ENCODE results near the gene SMURF2. TPM values are rescaled to one million over a fixed set of nuclear protein-coding genes. Genes with fewer than 3 reads are reported as not detected.
A peak's percentile ranks its signal among the peaks of the same experiment; 100 is the strongest.

The SMURF2 gene
- total and polyA plus RNA-seq, 10 of the 15 experiments (the other 5 are each of a cell fraction or from before 2014, with no cell fraction given), result 2.8 to 13.4 (median 7.5) TPM

DNA sequence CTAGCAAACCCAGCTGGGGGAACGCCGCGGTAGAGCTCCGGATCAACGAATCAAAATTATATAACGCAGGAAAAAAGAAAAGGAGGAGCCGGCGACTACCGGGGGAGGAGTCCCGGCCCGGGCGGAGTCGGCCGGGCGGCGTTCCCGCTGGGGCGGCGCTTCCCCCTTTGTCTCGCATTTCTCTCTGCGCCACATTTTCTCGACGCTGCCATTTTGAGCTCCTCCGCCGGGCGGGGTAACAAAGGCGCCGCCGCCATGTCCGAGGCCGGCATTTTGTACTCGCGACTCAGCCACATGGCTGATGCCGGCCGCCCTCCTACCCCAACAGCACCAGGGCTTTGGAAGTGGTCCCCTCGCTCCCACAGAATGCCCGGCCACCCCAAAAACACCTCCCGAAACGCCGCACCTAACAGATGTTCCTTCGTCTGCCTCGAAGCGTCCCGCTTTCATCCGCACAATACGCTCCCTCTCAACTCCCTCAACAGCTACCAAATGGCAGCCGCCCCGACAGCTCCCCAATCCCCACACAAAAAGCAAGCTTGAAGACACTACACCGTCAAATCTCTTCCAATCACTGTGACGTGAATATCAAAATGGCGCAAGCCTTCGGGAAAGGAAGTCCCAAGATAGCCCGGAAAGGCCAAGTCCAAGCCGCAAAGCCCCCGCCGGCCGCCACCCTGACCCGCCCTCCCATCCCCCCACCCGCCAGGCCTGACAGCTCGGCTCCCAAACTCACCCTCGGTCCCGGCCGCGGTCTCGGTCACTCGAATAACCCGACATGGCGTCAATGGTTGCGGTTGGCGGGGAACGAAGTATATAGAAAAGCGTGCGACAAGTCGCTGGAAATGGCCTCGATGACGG lies 156.5 kb downstream of the SMURF2 start (continued):
- TF ChIP-seq DPF2 (IDR thresholded peaks at IDR 0.05) (peak; percentile 22; the same call in 1 of the 2 replicates), NR2F1 (conservative IDR thresholded peaks at IDR 0.05) (no peak), POU2F2 (IDR thresholded peaks at IDR 0.05; ENCODE audit: borderline replicate concordance, low read depth, low read length) (peak; percentile 80), CEBPZ (IDR thresholded peaks at IDR 0.05; ENCODE audit: low read depth, low read length) (no peak), EGR1 (IDR thresholded peaks at IDR 0.05; ENCODE audit: borderline replicate concordance in 1 of 2, low read depth in 2 of 2, low read length in 2 of 2) (0 out of 3 replicates have a peak, but pooled peaks of 1 of the 2 experiments have one; percentile 11), EP300 (IDR thresholded peaks at IDR 0.05; ENCODE audit: borderline replicate concordance in 1 of 2, control insufficient read depth in 1 of 2, low read depth in 2 of 2, low read length in 2 of 2) (no peak), USF1 (IDR thresholded peaks at IDR 0.05; ENCODE audit: borderline replicate concordance, extremely low read length, insufficient read depth, low read depth, low read length) (no peak)
- TF ChIP-seq, protein P1, sequence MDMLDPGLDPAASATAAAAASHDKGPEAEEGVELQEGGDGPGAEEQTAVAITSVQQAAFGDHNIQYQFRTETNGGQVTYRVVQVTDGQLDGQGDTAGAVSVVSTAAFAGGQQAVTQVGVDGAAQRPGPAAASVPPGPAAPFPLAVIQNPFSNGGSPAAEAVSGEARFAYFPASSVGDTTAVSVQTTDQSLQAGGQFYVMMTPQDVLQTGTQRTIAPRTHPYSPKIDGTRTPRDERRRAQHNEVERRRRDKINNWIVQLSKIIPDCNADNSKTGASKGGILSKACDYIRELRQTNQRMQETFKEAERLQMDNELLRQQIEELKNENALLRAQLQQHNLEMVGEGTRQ (IDR thresholded peaks at IDR 0.05; ENCODE audit: borderline replicate concordance, low read depth, low read length), result no peak
- TF ChIP-seq, protein P2, sequence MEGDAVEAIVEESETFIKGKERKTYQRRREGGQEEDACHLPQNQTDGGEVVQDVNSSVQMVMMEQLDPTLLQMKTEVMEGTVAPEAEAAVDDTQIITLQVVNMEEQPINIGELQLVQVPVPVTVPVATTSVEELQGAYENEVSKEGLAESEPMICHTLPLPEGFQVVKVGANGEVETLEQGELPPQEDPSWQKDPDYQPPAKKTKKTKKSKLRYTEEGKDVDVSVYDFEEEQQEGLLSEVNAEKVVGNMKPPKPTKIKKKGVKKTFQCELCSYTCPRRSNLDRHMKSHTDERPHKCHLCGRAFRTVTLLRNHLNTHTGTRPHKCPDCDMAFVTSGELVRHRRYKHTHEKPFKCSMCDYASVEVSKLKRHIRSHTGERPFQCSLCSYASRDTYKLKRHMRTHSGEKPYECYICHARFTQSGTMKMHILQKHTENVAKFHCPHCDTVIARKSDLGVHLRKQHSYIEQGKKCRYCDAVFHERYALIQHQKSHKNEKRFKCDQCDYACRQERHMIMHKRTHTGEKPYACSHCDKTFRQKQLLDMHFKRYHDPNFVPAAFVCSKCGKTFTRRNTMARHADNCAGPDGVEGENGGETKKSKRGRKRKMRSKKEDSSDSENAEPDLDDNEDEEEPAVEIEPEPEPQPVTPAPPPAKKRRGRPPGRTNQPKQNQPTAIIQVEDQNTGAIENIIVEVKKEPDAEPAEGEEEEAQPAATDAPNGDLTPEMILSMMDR (IDR thresholded peaks at IDR 0.05 in 2 of 3, conservative IDR thresholded peaks at IDR 0.05 in 1 of 3; ENCODE audit: control insufficient read depth in 2 of 3, extremely low read depth in 1 of 3, insufficient read depth in 1 of 3, low read depth in 3 of 3, low read length in 3 of 3), result no peak
